Measurements from ENCODE around the gene TMEM248. TPM values are rescaled to one million over a fixed set of nuclear protein-coding genes. Genes with fewer than 3 reads are reported as not detected.
"Not testable (repeated sequence)": the region's sequence is repeated elsewhere in the genome, so short reads cannot be mapped to it uniquely, and the experiment has no call there.

TMEM248 gene, protein sequence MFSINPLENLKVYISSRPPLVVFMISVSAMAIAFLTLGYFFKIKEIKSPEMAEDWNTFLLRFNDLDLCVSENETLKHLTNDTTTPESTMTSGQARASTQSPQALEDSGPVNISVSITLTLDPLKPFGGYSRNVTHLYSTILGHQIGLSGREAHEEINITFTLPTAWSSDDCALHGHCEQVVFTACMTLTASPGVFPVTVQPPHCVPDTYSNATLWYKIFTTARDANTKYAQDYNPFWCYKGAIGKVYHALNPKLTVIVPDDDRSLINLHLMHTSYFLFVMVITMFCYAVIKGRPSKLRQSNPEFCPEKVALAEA
- total RNA-seq (2022): 98.0 and 99.7 TPM in 2 replicates
- Bru-seq, nascent RNA: percentile 84 among the genes with signal in this experiment
- percentile 92 among the genes with signal in this experiment for BruChase-seq, experiment 1, labeled RNA remaining after a 2-hour chase
- percentile 96 among the genes with signal in this experiment for BruChase-seq, experiment 2, labeled RNA remaining after a 6-hour chase
- long read RNA-seq, full-length matches to known transcripts: 105 of 146 reads
- long read RNA-seq, partial matches to known transcripts: 21 of 146 reads
- long read RNA-seq, other reads (novel, unspliced or antisense): 20 of 146 reads

DNA sequence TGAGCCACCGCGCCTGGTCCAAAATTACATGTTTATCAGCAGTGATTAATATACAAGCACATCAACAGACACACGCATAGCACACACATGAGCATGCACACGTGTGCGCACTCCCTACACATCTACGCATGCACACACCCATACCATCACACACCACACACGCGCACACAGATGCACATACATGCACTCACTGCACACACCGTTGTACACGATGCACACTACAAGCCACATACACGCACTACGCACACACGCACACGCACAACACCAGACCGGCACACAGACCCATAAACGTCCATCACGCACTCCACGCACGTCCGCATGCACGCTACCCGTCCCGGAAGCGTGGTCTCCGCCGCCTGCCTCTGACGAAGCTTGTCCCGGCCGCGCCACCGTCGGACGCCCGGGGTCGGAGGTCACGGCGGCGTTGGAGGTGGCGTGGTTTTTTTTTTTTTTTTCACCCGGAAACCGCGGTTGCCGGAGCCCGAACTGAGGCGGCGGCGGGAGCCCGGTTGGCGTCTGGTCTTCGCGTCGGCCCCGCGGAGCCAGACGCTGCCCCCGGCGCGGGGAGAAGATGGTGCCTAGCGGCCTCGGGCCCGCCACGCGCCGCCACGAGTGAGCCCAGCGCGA, at the start of gene TMEM248:
Gene TMEM248 (plus strand): TSS at position 457 of the 627 bp plus-strand sequence. CDS start 20,641 bp downstream, outside the sequence.
- H3K36me3 Mint-ChIP-seq (ENCODE audit: insufficient read depth, unreplicated experiment): peaks cover 25% of the 10 kb centered on the region
- H3K4me1 Mint-ChIP-seq (ENCODE audit: low read depth, unreplicated experiment): peaks cover 13% of the 10 kb centered on the region
- peaks cover 2% of the 10 kb centered on the region; the same call in 1 of the 2 replicates for H3K36me3 ChIP-seq (ENCODE audit: control insufficient read depth, insufficient read depth, low read length)
- BruUV-seq (replicated peaks): TSS peak; percentile 64
- no peaks in the 10 kb centered on the region for H3K9me3 Mint-ChIP-seq (ENCODE audit: unreplicated experiment)
- POLR2A ChIA-PET: interaction anchor here (0.6 to 1.8 kb wide), 4 partner anchors 42 to 223 kb away, joined by 3 to 13 read pairs (median 7); partner anchors contain the start of gene SBDS
- H3K27me3 ChIP-seq (replicated peaks; ENCODE audit: control insufficient read depth, insufficient read depth, low read length): no peaks in the 10 kb centered on the region
- peak within 1 kb of the TSS; percentile 95 for H3K4me3 Mint-ChIP-seq (ENCODE audit: unreplicated experiment)
- DNase-seq: peak; percentile 88 to 92
- peak within 1 kb of the TSS; percentile 87 for H3K4me3 ChIP-seq (ENCODE audit: low read depth, low read length)
- TF ChIP-seq, protein P1, sequence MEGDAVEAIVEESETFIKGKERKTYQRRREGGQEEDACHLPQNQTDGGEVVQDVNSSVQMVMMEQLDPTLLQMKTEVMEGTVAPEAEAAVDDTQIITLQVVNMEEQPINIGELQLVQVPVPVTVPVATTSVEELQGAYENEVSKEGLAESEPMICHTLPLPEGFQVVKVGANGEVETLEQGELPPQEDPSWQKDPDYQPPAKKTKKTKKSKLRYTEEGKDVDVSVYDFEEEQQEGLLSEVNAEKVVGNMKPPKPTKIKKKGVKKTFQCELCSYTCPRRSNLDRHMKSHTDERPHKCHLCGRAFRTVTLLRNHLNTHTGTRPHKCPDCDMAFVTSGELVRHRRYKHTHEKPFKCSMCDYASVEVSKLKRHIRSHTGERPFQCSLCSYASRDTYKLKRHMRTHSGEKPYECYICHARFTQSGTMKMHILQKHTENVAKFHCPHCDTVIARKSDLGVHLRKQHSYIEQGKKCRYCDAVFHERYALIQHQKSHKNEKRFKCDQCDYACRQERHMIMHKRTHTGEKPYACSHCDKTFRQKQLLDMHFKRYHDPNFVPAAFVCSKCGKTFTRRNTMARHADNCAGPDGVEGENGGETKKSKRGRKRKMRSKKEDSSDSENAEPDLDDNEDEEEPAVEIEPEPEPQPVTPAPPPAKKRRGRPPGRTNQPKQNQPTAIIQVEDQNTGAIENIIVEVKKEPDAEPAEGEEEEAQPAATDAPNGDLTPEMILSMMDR (IDR thresholded peaks at IDR 0.05; ENCODE audit: insufficient read depth in 1 of 2, low read depth in 1 of 2, low read length in 1 of 2, severe bottlenecking in 1 of 2, unreplicated experiment in 1 of 2): no peak
- CTCF ChIA-PET: interaction anchor here (0.6 to 1.4 kb wide), 2 partner anchors 16 to 76 kb away, joined by 3 to 4 read pairs; no protein-coding TSS in a partner anchor
- H3K9me3 ChIP-seq: no peaks in the 10 kb centered on the region
- H3K27me3 Mint-ChIP-seq (ENCODE audit: insufficient read depth, unreplicated experiment): no peaks in the 10 kb centered on the region
- intact Hi-C loops (cut with micrococcal nuclease; ENCODE audit: unreplicated experiment): no loop called here
- H3K27ac Mint-ChIP-seq (ENCODE audit: unreplicated experiment): peak within 1 kb of the TSS; percentile 89
- H3K4me1 ChIP-seq: peaks cover 8% of the 10 kb centered on the region; the same call in 1 of the 2 replicates

DNA sequence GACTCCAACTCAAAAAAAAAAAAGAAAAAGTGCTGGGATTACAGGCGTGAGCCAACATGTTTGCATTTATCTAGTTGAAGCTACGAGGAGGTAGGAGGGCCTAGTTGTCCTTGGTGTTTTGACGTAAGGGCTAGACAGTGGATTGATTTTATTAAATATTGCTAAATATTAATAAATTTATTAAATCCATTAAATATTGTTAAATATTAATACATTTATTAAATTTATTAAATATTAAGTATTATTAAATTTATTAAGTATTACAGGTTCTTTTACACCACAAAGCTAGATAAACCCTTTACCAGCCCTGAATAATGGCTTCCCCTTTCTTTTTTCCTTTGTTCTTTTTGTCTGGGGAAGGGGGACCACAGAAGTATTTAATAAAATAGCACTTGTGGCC, 47.5 kb upstream of the TMEM248 start:
- no TSS peak for BruUV-seq (replicated peaks)
- TF ChIP-seq, protein P1 (IDR thresholded peaks at IDR 0.05; ENCODE audit: insufficient read depth in 1 of 2, low read depth in 1 of 2, low read length in 1 of 2, severe bottlenecking in 1 of 2, unreplicated experiment in 1 of 2): no peak
- intact Hi-C loops (cut with micrococcal nuclease; ENCODE audit: unreplicated experiment): no loop called here
- CTCF ChIA-PET: no interaction called here
- POLR2A ChIA-PET: no interaction called here
- no peaks in the 10 kb centered on the region for H3K4me1 ChIP-seq
- H3K27me3 ChIP-seq (replicated peaks; ENCODE audit: control insufficient read depth, insufficient read depth, low read length): no peaks in the 10 kb centered on the region
- no peak overlapping the region for H3K4me3 ChIP-seq (ENCODE audit: low read depth, low read length)
- Mint-ChIP-seq H3K9me3 (ENCODE audit: unreplicated experiment) (no peaks in the 10 kb centered on the region), H3K27me3 (ENCODE audit: insufficient read depth, unreplicated experiment) (no peaks in the 10 kb centered on the region), H3K4me3 (ENCODE audit: unreplicated experiment) (no peak overlapping the region), H3K36me3 (ENCODE audit: insufficient read depth, unreplicated experiment) (peaks cover 5% of the 10 kb centered on the region), H3K27ac (ENCODE audit: unreplicated experiment) (no peak overlapping the region), H3K4me1 (ENCODE audit: low read depth, unreplicated experiment) (no peaks in the 10 kb centered on the region)
- H3K9me3 ChIP-seq: no peaks in the 10 kb centered on the region
- H3K36me3 ChIP-seq (ENCODE audit: control insufficient read depth, insufficient read depth, low read length): no peaks in the 10 kb centered on the region
- no peak for DNase-seq

DNA sequence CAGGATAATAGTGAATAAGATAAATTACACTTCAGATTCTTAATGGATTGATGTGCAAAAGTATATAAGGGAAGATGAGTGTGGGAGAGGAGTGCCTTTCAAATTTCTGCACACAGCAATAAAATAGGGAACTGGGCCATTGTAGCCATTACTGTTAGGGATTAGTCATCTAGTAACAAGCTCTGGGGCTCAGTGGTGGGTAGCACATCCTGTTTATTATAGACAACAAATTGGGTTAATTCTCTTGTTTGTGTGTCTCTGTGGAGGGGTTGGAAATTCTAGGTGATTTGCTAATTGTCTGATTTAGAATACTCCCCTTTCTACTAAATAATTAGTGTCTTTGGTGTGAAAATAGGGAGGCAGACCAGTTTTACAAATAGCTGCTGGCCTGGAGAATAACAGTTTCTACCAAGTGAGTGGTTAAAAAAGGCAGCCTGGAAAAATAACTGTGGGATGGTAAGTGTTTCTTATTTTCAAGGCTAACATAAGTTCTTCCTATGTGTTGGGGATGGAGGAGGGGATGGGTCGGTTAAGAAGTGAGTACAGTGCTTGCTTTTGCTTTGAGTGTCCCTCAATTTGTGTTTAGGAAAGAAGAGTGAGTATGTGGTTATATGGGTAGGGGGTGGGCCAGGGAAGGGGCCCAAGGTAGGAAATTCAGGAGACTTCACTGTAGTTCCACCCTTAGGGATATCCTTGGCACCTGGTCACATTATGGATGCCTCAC, 43.3 kb upstream of the TMEM248 start:
- H3K27me3 Mint-ChIP-seq (ENCODE audit: insufficient read depth, unreplicated experiment): no peaks in the 10 kb centered on the region
- BruUV-seq (replicated peaks): no TSS peak
- H3K9me3 Mint-ChIP-seq (ENCODE audit: unreplicated experiment): no peaks in the 10 kb centered on the region
- H3K4me1 Mint-ChIP-seq (ENCODE audit: low read depth, unreplicated experiment): peaks cover 8% of the 10 kb centered on the region
- Histone ChIP-seq H3K4me1 (peaks cover 14% of the 10 kb centered on the region), H3K27me3 (replicated peaks; ENCODE audit: control insufficient read depth, insufficient read depth, low read length) (no peaks in the 10 kb centered on the region), H3K36me3 (ENCODE audit: control insufficient read depth, insufficient read depth, low read length) (no peaks in the 10 kb centered on the region), H3K9me3 (no peaks in the 10 kb centered on the region), H3K4me3 (ENCODE audit: low read depth, low read length) (no peak overlapping the region)
- TF ChIP-seq, protein P1 (IDR thresholded peaks at IDR 0.05; ENCODE audit: insufficient read depth in 1 of 2, low read depth in 1 of 2, low read length in 1 of 2, severe bottlenecking in 1 of 2, unreplicated experiment in 1 of 2): no peak
- no peaks in the 10 kb centered on the region for H3K36me3 Mint-ChIP-seq (ENCODE audit: insufficient read depth, unreplicated experiment)
- no peak for DNase-seq
- ChIA-PET POLR2A (no interaction called here), CTCF (no interaction called here)
- no peak overlapping the region for H3K27ac Mint-ChIP-seq (ENCODE audit: unreplicated experiment)
- H3K4me3 Mint-ChIP-seq (ENCODE audit: unreplicated experiment): no peak overlapping the region
- intact Hi-C loops (cut with micrococcal nuclease; ENCODE audit: unreplicated experiment): no loop called here

DNA sequence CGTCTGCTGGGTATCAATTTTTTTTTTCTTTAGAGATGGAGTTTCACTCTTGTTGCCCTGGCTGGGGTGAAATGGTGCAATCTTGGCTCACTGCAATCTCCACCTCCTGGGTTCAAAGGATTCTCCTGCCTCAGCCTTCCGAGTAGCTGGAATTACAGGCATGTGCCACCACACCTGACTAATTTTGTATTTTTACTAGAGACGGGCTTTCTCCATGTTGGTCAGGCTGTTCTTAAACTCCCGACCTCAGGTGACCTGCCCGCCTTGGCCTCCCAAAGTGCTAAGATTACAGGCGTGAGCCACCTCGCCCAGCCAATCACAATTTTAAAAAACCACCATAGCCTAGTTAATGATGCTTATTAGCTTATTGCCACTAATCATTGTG, 42.7 kb upstream of the TMEM248 start:
- BruUV-seq (replicated peaks); H3K4me3 ChIP-seq (ENCODE audit: low read depth, low read length); H3K4me3 Mint-ChIP-seq (ENCODE audit: unreplicated experiment); H3K27ac Mint-ChIP-seq (ENCODE audit: unreplicated experiment); intact Hi-C loops (cut with micrococcal nuclease; ENCODE audit: unreplicated experiment); H3K36me3 Mint-ChIP-seq (ENCODE audit: insufficient read depth, unreplicated experiment); H3K4me1 Mint-ChIP-seq (ENCODE audit: low read depth, unreplicated experiment); H3K9me3 ChIP-seq; CTCF ChIA-PET; H3K27me3 Mint-ChIP-seq (ENCODE audit: insufficient read depth, unreplicated experiment); H3K27me3 ChIP-seq (replicated peaks; ENCODE audit: control insufficient read depth, insufficient read depth, low read length); H3K9me3 Mint-ChIP-seq (ENCODE audit: unreplicated experiment); H3K36me3 ChIP-seq (ENCODE audit: control insufficient read depth, insufficient read depth, low read length); DNase-seq: not testable (repeated sequence)
- POLR2A ChIA-PET: interaction anchor here (0.7 kb wide), 1 partner anchor 43 kb away, joined by 3 read pairs; the partner anchor contains the start of gene TMEM248
- peaks cover 14% of the 10 kb centered on the region for H3K4me1 ChIP-seq

Data from Caco-2 (cell line).